Spleen (tissue), 7 donors: ENCODE results near the gene THAP4.

Experiments used
- CTCF ChIP-seq, 11 experiments: fragments of 200-600 bp in 7 of 11; fragments of 450-650 bp in 4 of 11; sonication (generic) in 4 of 11; IDR thresholded peaks in 8 of 11; conservative IDR thresholded peaks in 3 of 11; 1 replicate in 7 of 11; 2 replicates in 4 of 11; pipeline versions ENCODE4 v1.4.0 to v1.8.0; 2016 to 2021; ENCODE audit warnings: antibody characterized with exemption in 11 of 11, inconsistent platforms in 4 of 11, mild to moderate bottlenecking in 1 of 11
- POLR2A ChIP-seq, 3 donors: fragments of 450-650 bp; IDR thresholded peaks; one replicate each; pipeline ENCODE4 v1.5.1; 2017; ENCODE audit warnings: antibody characterized with exemption in 3 of 3, mild to moderate bottlenecking in 1 of 3
- donor health status: DM: no; HTN: no; CAD: no; lungs with moderate emphysema.
- donor health status: DM: no; HTN: no; CAD: no.
- donor health status: DM: no; HTN: no; CAD: no.

- TF ChIP-seq CTCF (IDR thresholded peaks at IDR 0.05 in 8 of 11, conservative IDR thresholded peaks at IDR 0.05 in 3 of 11), result no peak
- TF ChIP-seq POLR2A (IDR thresholded peaks at IDR 0.05), result no peak
These were observed 61.2 kb downstream of the THAP4 start for GRCh38 chr2:241575624-241576292.
